Islet of Langerhans (tissue), 1 donor: ENCODE data around the gene AGBL3.

ENCODE experiments used
- FAIRE-seq: peaks from one replicate; lab custom pipeline; 2011; peaks lifted over from hg19 to GRCh38; lab: Jason Lieb, UNC

The AGBL3 gene

DNA sequence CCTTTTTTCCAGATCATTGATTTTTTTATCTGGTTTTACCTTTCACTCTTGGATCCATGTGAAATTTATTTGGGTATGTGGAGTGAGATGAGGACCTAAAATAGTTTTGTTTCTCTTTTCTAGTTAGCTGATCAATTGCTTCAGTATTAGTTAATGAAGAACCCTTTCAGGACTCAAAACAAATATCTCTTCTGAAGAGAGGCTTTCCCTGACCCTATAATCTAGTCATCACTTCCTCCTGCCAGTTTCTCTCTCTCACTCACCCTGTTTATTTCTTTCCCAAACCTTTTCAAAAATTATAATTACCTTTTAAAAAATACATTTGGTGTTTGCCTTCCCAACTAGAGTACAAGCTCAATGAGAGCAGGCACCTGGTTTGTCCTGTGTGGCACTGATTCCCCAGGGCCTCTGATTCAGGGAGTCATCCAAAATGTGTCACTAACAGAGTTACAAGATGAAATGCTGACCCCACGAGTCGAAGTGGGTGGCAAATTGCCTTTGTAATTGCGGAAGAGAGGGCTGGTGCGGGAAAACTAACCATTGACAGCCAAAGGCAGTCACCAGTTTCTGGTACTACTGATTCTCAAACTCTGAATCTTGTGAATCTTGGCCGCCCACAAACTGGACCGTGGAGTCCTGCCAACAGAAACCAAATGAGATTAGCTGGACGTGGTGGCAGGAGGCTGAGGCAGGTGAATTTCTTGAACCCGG, 163.9 kb downstream of the AGBL3 start:
- FAIRE-seq, result no peak

GRCh38 chr7:135151132-135151531, 164.8 kb downstream of the AGBL3 start:
- no peak for FAIRE-seq

DNA sequence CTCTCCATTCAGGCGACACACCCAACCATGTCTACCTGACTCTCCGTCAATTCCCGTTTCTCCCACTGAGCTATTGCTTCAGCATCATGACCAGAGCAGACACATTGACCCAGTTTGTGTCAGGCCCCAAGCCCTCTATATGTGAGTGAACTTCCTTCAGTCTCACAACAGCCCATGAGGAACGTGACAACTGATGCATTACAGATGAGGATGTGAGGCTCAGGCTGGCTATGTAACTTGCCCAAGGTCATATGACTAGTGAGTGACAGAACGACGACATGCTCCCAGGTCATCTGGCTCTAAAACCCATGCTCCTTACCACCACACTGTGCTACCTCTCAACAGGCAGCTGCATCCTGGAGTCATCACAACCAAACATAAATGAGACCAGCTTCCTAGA, 165.2 kb downstream of the AGBL3 start:
- FAIRE-seq, result no peak

GRCh38 chr7:135152442-135152841, 166.1 kb downstream of the AGBL3 start:
- no peak for FAIRE-seq

DNA sequence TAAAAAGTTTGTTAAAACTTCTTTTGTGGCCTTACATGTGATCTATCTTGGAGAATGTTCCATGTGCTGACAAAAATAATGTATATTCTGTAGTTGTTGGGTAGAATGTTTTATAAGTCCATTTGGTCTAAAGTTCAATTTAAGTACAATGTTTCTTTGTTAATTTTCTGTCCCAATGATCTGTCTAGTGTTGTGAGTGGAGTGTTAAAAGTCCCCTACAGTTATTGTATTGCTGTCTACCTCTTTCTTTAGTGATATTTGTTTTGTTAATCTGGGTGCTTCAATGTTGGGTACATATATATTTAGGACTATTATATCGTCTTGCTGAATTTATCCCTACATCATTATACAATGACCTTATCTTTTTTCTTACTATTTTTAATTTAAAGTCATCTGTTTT, 168.4 kb downstream of the AGBL3 start:
- no peak for FAIRE-seq

GRCh38 chr7:135156290-135156689, 170.0 kb downstream of the AGBL3 start:
- no peak for FAIRE-seq

GRCh38 chr7:135158141-135158655, 171.9 kb downstream of the AGBL3 start:
- FAIRE-seq, result no peak

GRCh38 chr7:135158874-135159273, 172.6 kb downstream of the AGBL3 start:
- FAIRE-seq, result no peak

DNA sequence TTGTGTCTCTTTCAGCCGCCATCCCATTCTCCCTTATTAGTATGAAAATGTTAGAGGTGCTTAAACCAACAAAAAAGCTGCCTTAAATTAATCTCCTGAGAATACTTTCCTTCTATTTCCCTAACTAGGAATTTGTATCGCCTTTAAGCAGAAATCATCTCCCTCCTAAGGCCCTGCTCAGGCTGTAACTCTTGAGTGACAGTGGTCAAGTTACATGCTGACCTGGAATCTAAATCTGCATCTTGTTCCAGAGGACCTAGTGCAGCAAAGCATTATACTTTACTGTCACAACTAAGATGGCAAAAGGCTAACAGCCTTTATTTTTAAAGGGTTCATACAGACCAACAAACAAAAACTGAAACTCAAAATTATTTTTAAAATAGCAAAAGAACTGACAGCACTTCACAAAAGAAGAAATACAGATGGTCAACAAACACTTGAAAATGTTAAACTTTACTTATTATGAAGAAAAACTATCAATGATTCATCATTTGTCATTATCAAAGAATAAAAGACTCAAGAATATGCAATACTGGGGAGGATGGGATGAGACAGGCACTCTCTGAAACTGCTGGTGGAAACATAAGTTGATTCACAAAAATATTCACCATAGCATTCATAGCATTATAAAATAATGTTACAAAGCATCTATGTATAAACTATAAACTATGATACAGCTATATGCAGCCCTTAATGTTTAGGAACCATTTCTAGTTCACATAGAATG, 173.2 kb downstream of the AGBL3 start:
- no peak for FAIRE-seq

GRCh38 chr7:135160098-135160857, 174.0 kb downstream of the AGBL3 start:
- FAIRE-seq, result no peak

GRCh38 chr7:135160858-135161653, 174.7 kb downstream of the AGBL3 start:
- FAIRE-seq, result no peak

- FAIRE-seq, result no peak
Observed at GRCh38 chr7:135161669-135162068, 175.4 kb downstream of the AGBL3 start.

- FAIRE-seq, result no peak
Observed at GRCh38 chr7:135162382-135163001, 176.2 kb downstream of the AGBL3 start.

DNA sequence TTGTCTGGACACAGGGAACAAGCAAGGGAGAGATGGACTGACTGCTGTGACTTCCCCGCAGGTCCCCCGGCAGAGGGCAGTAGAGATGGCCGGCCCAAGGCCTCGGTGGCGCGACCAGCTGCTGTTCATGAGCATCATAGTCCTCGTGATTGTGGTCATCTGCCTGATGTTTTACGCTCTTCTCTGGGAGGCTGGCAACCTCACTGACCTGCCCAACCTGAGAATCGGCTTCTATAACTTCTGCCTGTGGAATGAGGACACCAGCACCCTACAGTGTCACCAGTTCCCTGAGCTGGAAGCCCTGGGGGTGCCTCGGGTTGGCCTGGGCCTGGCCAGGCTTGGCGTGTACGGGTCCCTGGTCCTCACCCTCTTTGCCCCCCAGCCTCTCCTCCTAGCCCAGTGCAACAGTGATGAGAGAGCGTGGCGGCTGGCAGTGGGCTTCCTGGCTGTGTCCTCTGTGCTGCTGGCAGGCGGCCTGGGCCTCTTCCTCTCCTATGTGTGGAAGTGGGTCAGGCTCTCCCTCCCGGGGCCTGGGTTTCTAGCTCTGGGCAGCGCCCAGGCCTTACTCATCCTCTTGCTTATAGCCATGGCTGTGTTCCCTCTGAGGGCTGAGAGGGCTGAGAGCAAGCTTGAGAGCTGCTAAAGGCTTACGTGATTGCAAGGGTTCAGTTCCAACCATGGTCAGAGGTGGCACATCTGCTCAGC, 178.2 kb downstream of the AGBL3 start:
- FAIRE-seq, result no peak

DNA sequence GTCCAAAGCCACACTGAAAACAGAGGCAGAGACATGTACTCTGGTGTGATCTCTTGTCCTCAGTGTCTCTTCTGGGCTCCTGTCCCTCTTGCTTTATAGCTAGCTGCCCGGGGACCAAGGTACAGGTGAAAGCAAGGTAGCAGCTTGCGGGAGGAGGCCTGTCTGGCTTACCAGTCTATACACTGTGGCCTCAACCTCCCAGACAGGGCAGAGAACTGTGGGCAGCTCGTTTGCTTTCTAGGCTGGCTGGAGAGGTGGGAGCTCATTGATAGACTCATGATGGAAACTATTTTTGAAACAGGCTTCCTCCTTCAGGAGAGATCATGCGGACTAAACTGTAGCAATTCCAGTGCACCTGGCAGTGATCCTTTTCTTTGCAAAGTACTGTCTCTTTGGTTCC, 179.6 kb downstream of the AGBL3 start:
- no peak for FAIRE-seq

DNA sequence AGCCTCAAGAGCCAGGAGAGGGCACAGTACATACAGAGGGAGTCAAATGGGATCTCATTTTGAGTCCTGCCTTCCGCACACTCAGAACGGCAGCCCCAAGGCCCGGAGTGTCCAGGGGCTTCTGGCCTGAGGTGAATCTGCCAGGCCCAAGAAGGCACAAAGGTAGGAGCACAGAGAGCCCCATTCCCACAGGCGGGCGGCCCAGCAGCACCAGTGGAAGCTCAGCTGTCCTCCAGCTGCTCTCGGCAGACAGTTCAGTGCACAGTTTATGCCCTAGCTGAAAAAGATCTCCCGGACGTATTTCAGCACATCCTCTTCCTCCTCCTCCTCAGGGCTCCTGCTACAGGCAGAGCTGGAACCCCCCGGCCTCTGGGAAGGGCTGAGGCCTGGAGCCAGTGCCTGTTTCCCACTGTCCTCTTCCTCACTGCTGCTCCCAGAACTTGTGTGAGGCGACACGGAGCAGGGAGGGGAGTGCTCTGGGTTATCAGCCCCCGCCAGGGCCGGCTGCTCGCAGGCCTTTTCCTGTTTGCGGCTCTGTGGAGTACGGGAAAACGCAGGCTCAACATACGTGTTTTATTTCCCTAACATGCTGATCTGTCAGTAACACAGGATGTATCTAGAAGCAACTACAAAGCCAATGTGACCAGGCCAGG, 180.2 kb downstream of the AGBL3 start:
- no peak for FAIRE-seq

GRCh38 chr7:135167365-135167917, 181.1 kb downstream of the AGBL3 start:
- no peak for FAIRE-seq

GRCh38 chr7:135168001-135168400, 181.7 kb downstream of the AGBL3 start:
- FAIRE-seq, result no peak

DNA sequence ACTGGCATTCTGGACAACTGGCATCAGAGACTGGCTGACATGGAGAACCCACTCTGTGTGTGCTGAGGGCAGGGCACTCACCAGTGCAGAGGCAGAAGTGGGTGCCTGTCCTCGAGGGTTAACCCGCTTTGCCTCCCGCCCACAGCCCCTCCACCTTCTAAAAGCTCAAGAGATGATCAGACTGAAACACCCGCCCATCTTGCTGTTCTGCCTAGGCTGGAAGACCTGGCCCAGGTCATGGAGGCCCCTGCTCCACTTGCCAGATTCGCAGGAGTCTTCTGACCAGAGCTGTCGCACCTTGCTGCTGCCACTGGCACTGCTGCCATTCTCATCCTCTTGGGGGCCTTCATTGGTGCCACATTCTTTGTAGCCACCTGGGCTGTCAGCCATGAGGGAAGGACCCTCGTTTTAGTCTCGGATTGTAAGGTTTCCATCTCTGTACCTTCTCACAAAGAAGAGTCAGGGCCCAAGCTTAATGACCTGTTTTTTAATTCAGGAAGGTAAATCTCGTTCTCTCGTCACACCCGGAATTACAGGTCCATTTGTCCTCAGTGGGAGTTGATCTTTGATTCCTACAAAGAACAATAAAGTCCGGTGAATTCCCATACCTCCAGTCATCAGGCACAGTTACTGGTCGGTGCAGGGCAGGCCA, 182.3 kb downstream of the AGBL3 start:
- FAIRE-seq, result no peak
